PC-3 (cell line): ENCODE data around the gene CMBL. TPM values are rescaled to one million over a fixed set of nuclear protein-coding genes. Genes with fewer than 3 reads are reported as not detected.

Source experiments
- ATAC-seq: fragments of 200-7000 bp; cut with Tn5 transposase; 2 replicates; pipeline ENCODE4 v1.9.1; 2020; ENCODE audit warnings: mild to moderate bottlenecking, moderate library complexity
- BruUV-seq: library from RNA; stranded (reverse); fragments of 400-500 nt; replicated peaks from 2 replicates; lab custom pipeline; 2021; lab: Mats Ljungman, UMichigan
- CTCF ChIA-PET: fragments of 300-600 bp; sonication (Branson Sonifier 250); formaldehyde crosslinking; loops from one replicate; lab custom pipeline; 2022; ENCODE audit warnings: antibody characterized with exemption; lab: Charles Lee
- POLR2A ChIA-PET: fragments of 300-600 bp; sonication (Branson Sonifier 250); formaldehyde crosslinking; loops from one replicate; lab custom pipeline; 2022; ENCODE audit warnings: antibody characterized with exemption; ENCODE audit not compliant: unreplicated experiment; lab: Charles Lee
- DNase-seq: peaks from one replicate; pipeline ENCODE4 v3.0.0-alpha.2; 2015
- H2AFZ ChIP-seq: fragments of 300-600 bp; sonication (generic); 2 replicates; pipeline ENCODE4 v1.6.0; 2016; ENCODE audit warnings: antibody characterized with exemption, low read length
- H3F3A ChIP-seq: fragments of 300-600 bp; sonication (generic); one replicate; pipeline ENCODE4 v1.6.0; 2017; ENCODE audit warnings: antibody characterized with exemption, low read length, control low read depth, mild to moderate bottlenecking; ENCODE audit not compliant: unreplicated experiment
- H3K27ac ChIP-seq: fragments of 300-600 bp; sonication (generic); 2 replicates; pipeline ENCODE4 v1.5.1; 2016; ENCODE audit warnings: mild to moderate bottlenecking, low read length
- H3K27me3 ChIP-seq: fragments of 300-600 bp; sonication (generic); 2 replicates; pipeline ENCODE4 v1.6.1; 2016; ENCODE audit warnings: low read length, mixed read lengths
- H3K36me3 ChIP-seq: fragments of 300-600 bp; sonication (generic); 2 replicates; pipeline ENCODE4 v1.6.1; 2016; ENCODE audit warnings: low read depth, mixed run types, low read length, mixed read lengths
- H3K4me1 ChIP-seq: fragments of 300-600 bp; sonication (generic); 2 replicates; pipeline ENCODE4 v1.5.1; 2016; ENCODE audit warnings: low read length; ENCODE audit not compliant: insufficient read depth
- H3K4me2 ChIP-seq: fragments of 300-600 bp; sonication (generic); 2 replicates; pipeline ENCODE4 v1.6.0; 2016; ENCODE audit warnings: low read length
- H3K4me3 ChIP-seq: fragments of 300-600 bp; sonication (generic); 2 replicates; pipeline ENCODE4 v1.5.1; 2016; ENCODE audit warnings: mild to moderate bottlenecking, low read length, mixed read lengths
- H3K79me2 ChIP-seq: fragments of 300-600 bp; sonication (generic); 2 replicates; pipeline ENCODE4 v1.6.1; 2017; ENCODE audit warnings: low read length, mixed read lengths
- H3K9ac ChIP-seq: fragments of 300-600 bp; sonication (generic); 2 replicates; pipeline ENCODE4 v1.6.0; 2016; ENCODE audit warnings: mild to moderate bottlenecking, low read length
- H3K9me2 ChIP-seq: fragments of 300-600 bp; sonication (generic); replicated peaks from 2 replicates; pipeline ENCODE4 v1.6.1; 2016; ENCODE audit warnings: mixed run types, low read length, mixed read lengths
- H3K9me3 ChIP-seq: fragments of 300-600 bp; sonication (generic); 2 replicates; pipeline ENCODE4 v1.6.1; 2016; ENCODE audit warnings: low read length, mixed read lengths
- H4K20me1 ChIP-seq: fragments of 300-600 bp; sonication (generic); 2 replicates; pipeline ENCODE4 v1.6.1; 2016; ENCODE audit warnings: low read length, mixed read lengths
- EZH2 ChIP-seq: fragments of 300-600 bp; sonication (generic); IDR thresholded peaks from one replicate; pipeline ENCODE4 v1.6.1; 2017; ENCODE audit warnings: antibody characterized with exemption, mild to moderate bottlenecking, low read length; ENCODE audit not compliant: unreplicated experiment
- EZH2phosphoT487 ChIP-seq: fragments of 300-600 bp; sonication (generic); IDR thresholded peaks from 2 replicates; pipeline ENCODE4 v1.6.1; 2018; ENCODE audit warnings: mild to moderate bottlenecking, antibody characterized with exemption, low read length, borderline replicate concordance
- intact Hi-C: fragments of 100-400 bp; cut with micrococcal nuclease; formaldehyde crosslinking; loops from 2 replicates; pipeline ENCODE4 v1.9.0; 2023
- total RNA-seq: library from RNA; depleted of rRNA; stranded (reverse); fragments of >200 nt; gene quantifications from 2 replicates; pipeline ENCODE4 v1.2.3, GENCODE V29; 2014
- TF ChIP-seq, protein P1 (sequence below): fragments of 300-600 bp; sonication (generic); conservative IDR thresholded peaks from 2 replicates; pipeline ENCODE4 v1.5.1; 2017; ENCODE audit warnings: antibody characterized with exemption, low read depth, mild to moderate bottlenecking, low read length

Gene CMBL
- total RNA-seq, 1 experiment from 2014 or later, result 35.7 TPM

DNA sequence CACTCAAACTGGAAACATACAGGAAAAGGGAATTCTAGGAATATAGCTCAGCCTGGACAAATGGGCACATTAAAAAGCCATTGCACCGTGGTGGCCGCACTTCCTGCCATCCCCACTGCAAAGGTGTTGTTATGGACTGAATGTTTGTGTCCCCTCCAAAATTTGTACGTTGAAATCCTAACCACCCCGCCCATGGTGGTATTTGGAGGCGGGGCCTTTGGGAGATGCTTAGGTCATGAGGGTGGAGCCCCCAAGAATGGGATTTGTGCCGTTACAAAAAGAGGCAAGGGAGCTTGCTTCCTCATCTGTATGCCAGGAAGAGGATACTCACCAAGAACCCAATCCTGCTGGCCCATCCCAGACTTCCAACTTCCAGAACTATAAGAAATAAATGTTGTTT, 1.1 kb upstream of the CMBL start:
- no peak overlapping the region for H3K27ac ChIP-seq
- peaks cover 15% of the 10 kb centered on the region for H3F3A ChIP-seq
- no TSS peak for BruUV-seq
- no peaks in the 10 kb centered on the region for H3K27me3 ChIP-seq
- no peak overlapping the region for H3K4me2 ChIP-seq
- H3K79me2 ChIP-seq, result peaks cover 38% of the 10 kb centered on the region
- TF ChIP-seq EZH2 (no peak), EZH2phosphoT487 (no peak)
- TF ChIP-seq, protein P1, sequence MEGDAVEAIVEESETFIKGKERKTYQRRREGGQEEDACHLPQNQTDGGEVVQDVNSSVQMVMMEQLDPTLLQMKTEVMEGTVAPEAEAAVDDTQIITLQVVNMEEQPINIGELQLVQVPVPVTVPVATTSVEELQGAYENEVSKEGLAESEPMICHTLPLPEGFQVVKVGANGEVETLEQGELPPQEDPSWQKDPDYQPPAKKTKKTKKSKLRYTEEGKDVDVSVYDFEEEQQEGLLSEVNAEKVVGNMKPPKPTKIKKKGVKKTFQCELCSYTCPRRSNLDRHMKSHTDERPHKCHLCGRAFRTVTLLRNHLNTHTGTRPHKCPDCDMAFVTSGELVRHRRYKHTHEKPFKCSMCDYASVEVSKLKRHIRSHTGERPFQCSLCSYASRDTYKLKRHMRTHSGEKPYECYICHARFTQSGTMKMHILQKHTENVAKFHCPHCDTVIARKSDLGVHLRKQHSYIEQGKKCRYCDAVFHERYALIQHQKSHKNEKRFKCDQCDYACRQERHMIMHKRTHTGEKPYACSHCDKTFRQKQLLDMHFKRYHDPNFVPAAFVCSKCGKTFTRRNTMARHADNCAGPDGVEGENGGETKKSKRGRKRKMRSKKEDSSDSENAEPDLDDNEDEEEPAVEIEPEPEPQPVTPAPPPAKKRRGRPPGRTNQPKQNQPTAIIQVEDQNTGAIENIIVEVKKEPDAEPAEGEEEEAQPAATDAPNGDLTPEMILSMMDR, result no peak
- no peaks in the 10 kb centered on the region for H3K9me2 ChIP-seq
- H3K9me3 ChIP-seq, result no peaks in the 10 kb centered on the region
- no peak for DNase-seq
- H3K4me1 ChIP-seq, result peaks cover 39% of the 10 kb centered on the region
- H2AFZ ChIP-seq, result no peak overlapping the region
- no peak overlapping the region for H3K9ac ChIP-seq
- ChIA-PET CTCF (no interaction called here), POLR2A (no interaction called here)
- H4K20me1 ChIP-seq, result no peaks in the 10 kb centered on the region
- ATAC-seq, result no peak
- no peak overlapping the region for H3K4me3 ChIP-seq
- intact Hi-C loops, result no loop called here
- H3K36me3 ChIP-seq, result peaks cover 11% of the 10 kb centered on the region; the same call in 1 of the 2 replicates

DNA sequence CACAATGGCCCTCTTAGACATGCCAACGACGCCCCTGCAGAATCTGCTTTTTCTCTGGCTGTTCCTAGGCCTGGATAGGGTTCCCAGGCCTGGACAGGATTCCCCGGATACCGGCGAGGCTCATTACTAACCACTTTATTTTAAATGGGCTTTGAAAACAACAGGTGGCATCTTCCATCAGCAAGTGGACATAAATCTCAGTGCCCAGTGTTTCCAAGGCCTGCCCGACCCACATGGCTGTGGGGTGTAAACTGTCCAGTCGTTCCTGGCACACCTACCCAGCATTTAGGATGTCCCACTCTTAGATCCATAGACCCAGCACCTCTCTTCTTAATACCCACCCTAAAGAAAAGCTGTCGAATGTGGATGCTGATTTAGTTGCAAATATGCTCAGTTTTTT, 896 bp downstream of the CMBL start:
- peak overlapping the region; percentile 88 for H3K27ac ChIP-seq
- H3K4me2 ChIP-seq, result peak overlapping the region; percentile 92
- H4K20me1 ChIP-seq, result no peaks in the 10 kb centered on the region
- peaks cover 20% of the 10 kb centered on the region for H3K36me3 ChIP-seq
- H3F3A ChIP-seq, result peaks cover 15% of the 10 kb centered on the region
- H3K4me1 ChIP-seq, result peaks cover 48% of the 10 kb centered on the region
- H3K4me3 ChIP-seq, result peak overlapping the region; percentile 76
- ChIA-PET CTCF (no interaction called here), POLR2A (interaction anchor here (0.5 kb wide), 1 partner anchor 121 kb away, joined by 4 read pairs; no protein-coding TSS in a partner anchor)
- BruUV-seq, result TSS peak; percentile 31
- TF ChIP-seq EZH2phosphoT487 (no peak), EZH2 (no peak)
- TF ChIP-seq, protein P1, result no peak
- peak overlapping the region; percentile 85 for H2AFZ ChIP-seq
- H3K27me3 ChIP-seq, result no peaks in the 10 kb centered on the region
- intact Hi-C loops, result loop anchor here (2.0 kb wide), 1 partner anchor 22 kb away; no protein-coding TSS in a partner anchor
- peak; percentile 35 for DNase-seq
- H3K9me3 ChIP-seq, result no peaks in the 10 kb centered on the region
- ATAC-seq, result peak; percentile 8; the same call in 1 of the 2 replicates
- H3K79me2 ChIP-seq, result peaks cover 57% of the 10 kb centered on the region
- peak overlapping the region; percentile 89 for H3K9ac ChIP-seq
- no peaks in the 10 kb centered on the region for H3K9me2 ChIP-seq

DNA sequence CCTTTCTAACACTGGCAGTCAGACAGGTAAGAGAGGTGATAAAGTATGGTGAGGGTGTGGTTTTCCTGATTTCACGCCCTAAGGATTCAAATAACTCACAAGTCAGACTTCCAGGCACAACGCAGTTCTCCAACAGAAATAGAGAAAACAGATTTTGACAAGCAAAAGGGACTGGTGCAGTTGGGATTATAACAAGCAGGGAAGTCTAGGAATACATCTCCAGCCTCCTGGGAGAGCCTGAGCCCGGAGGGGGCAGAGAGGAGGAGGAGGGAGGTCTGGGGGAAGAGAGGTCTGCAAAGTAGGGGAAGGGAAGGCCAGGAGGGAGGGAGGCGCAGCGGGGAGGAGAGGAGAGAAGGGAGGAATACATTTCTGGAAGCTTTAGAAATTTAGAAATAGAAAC, 1.6 kb downstream of the CMBL start:
- no peak for ATAC-seq
- no peaks in the 10 kb centered on the region for H4K20me1 ChIP-seq
- TF ChIP-seq, protein P1, result no peak
- no peak for TF ChIP-seq EZH2phosphoT487
- no peak for TF ChIP-seq EZH2
- intact Hi-C loops, result loop anchor here (2.0 kb wide), 1 partner anchor 21 kb away; no protein-coding TSS in a partner anchor
- H3K27me3 ChIP-seq, result no peaks in the 10 kb centered on the region
- peak; percentile 34 for DNase-seq
- H3K79me2 ChIP-seq, result peaks cover 60% of the 10 kb centered on the region
- BruUV-seq, result no TSS peak
- no peaks in the 10 kb centered on the region for H3K9me3 ChIP-seq
- H3K4me2 ChIP-seq, result peak overlapping the region; percentile 92
- no peaks in the 10 kb centered on the region for H3K9me2 ChIP-seq
- H3F3A ChIP-seq, result peaks cover 15% of the 10 kb centered on the region
- peaks cover 53% of the 10 kb centered on the region for H3K4me1 ChIP-seq
- ChIA-PET CTCF (no interaction called here), POLR2A (no interaction called here)
- peak overlapping the region; percentile 88 for H3K27ac ChIP-seq
- H3K4me3 ChIP-seq, result peak overlapping the region; percentile 76
- peaks cover 20% of the 10 kb centered on the region for H3K36me3 ChIP-seq
- H3K9ac ChIP-seq, result peak overlapping the region; percentile 89
- H2AFZ ChIP-seq, result peak overlapping the region; percentile 85
